T-helper 22 cell (primary cell): ENCODE data around the gene ENC1.

ENCODE experiments used
- DNase-seq: peaks from one replicate; pipeline ENCODE4 v3.0.0-alpha.2; 2020; ENCODE audit warnings: low read depth

The ENC1 gene

GRCh38 chr5:74657165-74657564 lies 16.6 kb upstream of the ENC1 start:
- DNase-seq, result no peak

- no peak for DNase-seq
These were observed 15.2 kb upstream of the ENC1 start for GRCh38 chr5:74655716-74656115.

GRCh38 chr5:74655206-74655605 lies 14.7 kb upstream of the ENC1 start:
- DNase-seq, result no peak

- no peak for DNase-seq
These were observed 13.5 kb upstream of the ENC1 start for GRCh38 chr5:74653991-74654390.

GRCh38 chr5:74652576-74652975 lies 12.0 kb upstream of the ENC1 start:
- DNase-seq, result no peak

- no peak for DNase-seq
These were observed 11.2 kb upstream of the ENC1 start for GRCh38 chr5:74651710-74652109.

GRCh38 chr5:74649421-74649973 lies 9.0 kb upstream of the ENC1 start:
- DNase-seq, result no peak

GRCh38 chr5:74648835-74649293 lies 8.3 kb upstream of the ENC1 start:
- DNase-seq, result no peak

GRCh38 chr5:74647096-74647495 lies 6.6 kb upstream of the ENC1 start:
- DNase-seq, result no peak

GRCh38 chr5:74643111-74643562 lies 2.6 kb upstream of the ENC1 start:
- no peak for DNase-seq

- DNase-seq, result no peak
These were observed 2.0 kb upstream of the ENC1 start for GRCh38 chr5:74642543-74642863.

GRCh38 chr5:74641735-74642542 lies 1.4 kb upstream of the ENC1 start:
- DNase-seq, result no peak

- no peak for DNase-seq
These were observed 616 bp upstream of the ENC1 start for GRCh38 chr5:74640954-74641734.

- no peak for DNase-seq
These were observed 600 bp downstream of the ENC1 start for GRCh38 chr5:74639807-74640449.

GRCh38 chr5:74638970-74639806 lies 1.3 kb downstream of the ENC1 start:
- no peak for DNase-seq

- DNase-seq, result no peak
These were observed 2.0 kb downstream of the ENC1 start for GRCh38 chr5:74638544-74638969.

GRCh38 chr5:74636552-74636951 lies 4.0 kb downstream of the ENC1 start:
- no peak for DNase-seq

GRCh38 chr5:74636149-74636548 lies 4.4 kb downstream of the ENC1 start:
- no peak for DNase-seq

- DNase-seq, result no peak
These were observed 5.8 kb downstream of the ENC1 start for GRCh38 chr5:74634611-74635286.

GRCh38 chr5:74633695-74634094 lies 6.8 kb downstream of the ENC1 start:
- no peak for DNase-seq

GRCh38 chr5:74632947-74633356 lies 7.6 kb downstream of the ENC1 start:
- DNase-seq, result no peak
